Adrenal gland (tissue), 5 donors: Measurements from ENCODE around the gene HOXA9.

Experiments used
- POLR2A ChIP-seq, 2 donors: fragments of 450-650 bp; IDR thresholded peaks; one replicate each; pipeline ENCODE4 v1.6.1; 2017; ENCODE audit warnings: antibody characterized with exemption in 2 of 2, mild to moderate bottlenecking in 2 of 2, moderate library complexity in 1 of 2
- TF ChIP-seq, protein P1 (sequence below), 6 experiments: fragments of 450-650 bp in 4 of 6; fragments of 200-600 bp in 2 of 6; sonication (generic) in 1 of 6; IDR thresholded peaks; 1 replicate in 5 of 6; 2 replicates in 1 of 6; pipeline versions ENCODE4 v1.5.1 to v1.8.0; 2016 to 2021; ENCODE audit warnings: antibody characterized with exemption in 6 of 6, mild to moderate bottlenecking in 2 of 6, moderate library complexity in 1 of 6
- donor health status: DM: no; HTN: no; CAD: no.

DNA sequence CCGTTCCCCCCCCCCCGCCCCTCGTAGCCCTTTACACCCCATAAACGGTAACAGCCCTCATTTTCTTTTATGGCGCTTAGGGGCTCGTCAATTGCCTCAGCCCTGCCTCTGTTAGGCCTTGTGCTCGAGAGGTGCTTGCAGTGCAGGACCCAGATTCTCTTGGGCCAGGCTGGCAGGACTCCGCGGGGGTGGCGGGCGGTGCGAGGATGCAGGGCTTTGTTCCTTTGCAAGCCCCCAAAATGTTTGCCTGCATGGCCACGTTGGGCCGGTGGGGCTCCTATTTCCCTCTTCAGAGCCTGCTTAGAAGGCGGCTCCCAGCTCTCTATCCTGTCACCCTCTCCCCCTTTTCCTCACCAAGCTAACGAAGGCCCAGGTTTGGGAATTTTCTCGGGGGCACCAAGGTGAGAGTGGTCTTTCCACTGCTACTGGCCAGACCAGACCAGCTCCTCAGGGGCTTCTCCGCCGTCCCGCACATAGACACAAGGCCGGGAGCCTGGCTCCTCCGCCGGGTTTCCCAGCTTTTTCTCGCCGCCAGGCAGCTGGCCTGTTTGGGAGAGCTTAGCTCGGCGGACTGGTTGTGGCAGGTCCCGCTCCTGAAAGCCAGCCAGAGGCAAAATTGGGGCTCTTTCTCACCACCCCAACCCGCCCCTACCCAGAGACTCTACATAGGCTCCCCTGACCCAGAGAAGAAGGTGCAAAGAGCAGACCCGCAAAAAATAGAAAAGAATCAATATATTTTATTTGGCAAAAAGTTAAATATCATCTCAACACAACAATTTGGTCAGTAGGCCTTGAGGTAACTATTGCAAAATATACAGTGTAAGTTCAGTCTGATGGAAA lies 3.4 kb downstream of the HOXA9 start:
- TF ChIP-seq POLR2A (IDR thresholded peaks at IDR 0.05) = no peak
- TF ChIP-seq, protein P1, sequence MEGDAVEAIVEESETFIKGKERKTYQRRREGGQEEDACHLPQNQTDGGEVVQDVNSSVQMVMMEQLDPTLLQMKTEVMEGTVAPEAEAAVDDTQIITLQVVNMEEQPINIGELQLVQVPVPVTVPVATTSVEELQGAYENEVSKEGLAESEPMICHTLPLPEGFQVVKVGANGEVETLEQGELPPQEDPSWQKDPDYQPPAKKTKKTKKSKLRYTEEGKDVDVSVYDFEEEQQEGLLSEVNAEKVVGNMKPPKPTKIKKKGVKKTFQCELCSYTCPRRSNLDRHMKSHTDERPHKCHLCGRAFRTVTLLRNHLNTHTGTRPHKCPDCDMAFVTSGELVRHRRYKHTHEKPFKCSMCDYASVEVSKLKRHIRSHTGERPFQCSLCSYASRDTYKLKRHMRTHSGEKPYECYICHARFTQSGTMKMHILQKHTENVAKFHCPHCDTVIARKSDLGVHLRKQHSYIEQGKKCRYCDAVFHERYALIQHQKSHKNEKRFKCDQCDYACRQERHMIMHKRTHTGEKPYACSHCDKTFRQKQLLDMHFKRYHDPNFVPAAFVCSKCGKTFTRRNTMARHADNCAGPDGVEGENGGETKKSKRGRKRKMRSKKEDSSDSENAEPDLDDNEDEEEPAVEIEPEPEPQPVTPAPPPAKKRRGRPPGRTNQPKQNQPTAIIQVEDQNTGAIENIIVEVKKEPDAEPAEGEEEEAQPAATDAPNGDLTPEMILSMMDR (IDR thresholded peaks at IDR 0.05) = no peak
